Measurements from ENCODE around the gene TMEM82. TPM values are rescaled to one million over a fixed set of nuclear protein-coding genes. Genes with fewer than 3 reads are reported as not detected.
A peak's percentile ranks its signal among the peaks of the same experiment; 100 is the strongest.

TMEM82 gene
- total and polyA plus RNA-seq, 2 of the 13 experiments (the other 11 are each of a cell fraction or from before 2014, with no cell fraction given), result 0.24 to 0.97 TPM

GRCh38 chr1:15760520-15761211 is 18.4 kb downstream of the TMEM82 start:
- no peak for FAIRE-seq
- peak; percentile 42 for TF ChIP-seq PATZ1 (CRISPR knock-in tag; IDR thresholded peaks at IDR 0.05)
- TF ChIP-seq, protein P1, sequence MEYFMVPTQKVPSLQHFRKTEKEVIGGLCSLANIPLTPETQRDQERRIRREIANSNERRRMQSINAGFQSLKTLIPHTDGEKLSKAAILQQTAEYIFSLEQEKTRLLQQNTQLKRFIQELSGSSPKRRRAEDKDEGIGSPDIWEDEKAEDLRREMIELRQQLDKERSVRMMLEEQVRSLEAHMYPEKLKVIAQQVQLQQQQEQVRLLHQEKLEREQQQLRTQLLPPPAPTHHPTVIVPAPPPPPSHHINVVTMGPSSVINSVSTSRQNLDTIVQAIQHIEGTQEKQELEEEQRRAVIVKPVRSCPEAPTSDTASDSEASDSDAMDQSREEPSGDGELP (IDR thresholded peaks at IDR 0.05; ENCODE audit: borderline replicate concordance, low read depth), result peak; percentile 64; the same call in 1 of the 2 replicates
- peak; percentile 23; the same call in 1 of the 2 replicates for TF ChIP-seq SAP130 (CRISPR knock-in tag; IDR thresholded peaks at IDR 0.05; ENCODE audit: low read depth)
- 0 out of 2 replicates have a peak, but pooled peaks have one; percentile 13 for TF ChIP-seq FOSL2 (CRISPR knock-in tag; IDR thresholded peaks at IDR 0.05)
- TF ChIP-seq CREM (IDR thresholded peaks at IDR 0.05), result no peak
- TF ChIP-seq CREM (CRISPR knock-in tag; IDR thresholded peaks at IDR 0.05), result no peak
- intact Hi-C loops (cut with micrococcal nuclease; ENCODE audit: unreplicated experiment) (no loop called here), in situ Hi-C loops (cut with HindIII; ENCODE audit: extremely low pct_ligation_motif_present, low pct_unique_long_range_greater_than_20kb) (no loop called here)
- no peak overlapping the region for H3K27ac ChIP-seq (ENCODE audit: extremely low read length, insufficient read depth, low read length)
- no peak overlapping the region for H2AFZ ChIP-seq (ENCODE audit: low read length)
- H3K79me2 ChIP-seq (ENCODE audit: insufficient read depth, low read length), result peaks cover 2% of the 10 kb centered on the region
- ChIA-PET CTCF (ENCODE audit: low intra/inter-chr PET ratio, low total read pairs) (no interaction called here), POLR2A (no interaction called here)
- no peak for DNase-seq (ENCODE audit: low spot score)
- no peak for ATAC-seq
- H3K4me1 ChIP-seq (ENCODE audit: insufficient read depth, low read length), result peaks cover 59% of the 10 kb centered on the region
- peaks cover 0 to 9% of the 10 kb centered on the region in 2 experiments; a peak in 2 of 5 replicates for H3K27me3 ChIP-seq (ENCODE audit: control insufficient read depth in 1 of 2, insufficient read depth in 2 of 2, low read length in 2 of 2)
- no TSS peak for BruUV-seq (replicated peaks)
- H3K9ac ChIP-seq (ENCODE audit: insufficient read depth, low read depth, low read length), result no peak overlapping the region
- no peaks in the 10 kb centered on the region for H4K20me1 ChIP-seq (ENCODE audit: insufficient read depth, low read length)
- no peaks in the 10 kb centered on the region for H3K9me3 ChIP-seq (ENCODE audit: low read length)
- peak overlapping the region; percentile 27; the same call in 1 of the 2 replicates for H3K4me2 ChIP-seq (ENCODE audit: low read depth, low read length)
- no peak overlapping the region; a peak in 1 of 6 replicates for H3K4me3 ChIP-seq (replicated peaks in 1 of 3; ENCODE audit: insufficient read depth in 1 of 3, low read depth in 2 of 3, low read length in 3 of 3)
- H3K36me3 ChIP-seq (replicated peaks in 1 of 2; ENCODE audit: control insufficient read depth in 1 of 2, insufficient read depth in 2 of 2, low read length in 2 of 2), result no peaks in the 10 kb centered on the region; a peak in 1 of 5 replicates
- WGBS (ENCODE audit: low lambda C conversion rate), result 64% methylated on average over 6 of the region's 12 CpGs
